ENCODE measurements around the gene GRM7.

The GRM7 gene

DNA sequence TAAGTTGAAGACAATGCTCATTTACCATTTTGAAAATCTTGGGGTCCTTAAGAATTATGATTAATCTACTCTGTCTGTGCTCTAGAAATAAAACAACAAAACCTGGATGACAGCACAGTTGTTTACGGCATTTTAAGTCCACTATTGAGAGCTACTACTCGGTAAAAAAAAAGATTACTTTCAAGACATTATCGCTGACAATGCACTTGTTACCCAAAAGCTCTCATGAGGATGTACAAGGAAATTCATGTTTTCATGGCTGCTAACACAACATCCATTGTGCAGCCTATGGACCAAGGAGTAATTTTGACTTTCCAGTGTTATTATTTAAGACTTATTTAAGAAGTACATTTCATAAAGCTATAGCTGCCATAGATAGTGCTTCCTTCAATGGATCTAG is 221.3 kb downstream of the GRM7 start:
- TF ChIP-seq, protein P1, sequence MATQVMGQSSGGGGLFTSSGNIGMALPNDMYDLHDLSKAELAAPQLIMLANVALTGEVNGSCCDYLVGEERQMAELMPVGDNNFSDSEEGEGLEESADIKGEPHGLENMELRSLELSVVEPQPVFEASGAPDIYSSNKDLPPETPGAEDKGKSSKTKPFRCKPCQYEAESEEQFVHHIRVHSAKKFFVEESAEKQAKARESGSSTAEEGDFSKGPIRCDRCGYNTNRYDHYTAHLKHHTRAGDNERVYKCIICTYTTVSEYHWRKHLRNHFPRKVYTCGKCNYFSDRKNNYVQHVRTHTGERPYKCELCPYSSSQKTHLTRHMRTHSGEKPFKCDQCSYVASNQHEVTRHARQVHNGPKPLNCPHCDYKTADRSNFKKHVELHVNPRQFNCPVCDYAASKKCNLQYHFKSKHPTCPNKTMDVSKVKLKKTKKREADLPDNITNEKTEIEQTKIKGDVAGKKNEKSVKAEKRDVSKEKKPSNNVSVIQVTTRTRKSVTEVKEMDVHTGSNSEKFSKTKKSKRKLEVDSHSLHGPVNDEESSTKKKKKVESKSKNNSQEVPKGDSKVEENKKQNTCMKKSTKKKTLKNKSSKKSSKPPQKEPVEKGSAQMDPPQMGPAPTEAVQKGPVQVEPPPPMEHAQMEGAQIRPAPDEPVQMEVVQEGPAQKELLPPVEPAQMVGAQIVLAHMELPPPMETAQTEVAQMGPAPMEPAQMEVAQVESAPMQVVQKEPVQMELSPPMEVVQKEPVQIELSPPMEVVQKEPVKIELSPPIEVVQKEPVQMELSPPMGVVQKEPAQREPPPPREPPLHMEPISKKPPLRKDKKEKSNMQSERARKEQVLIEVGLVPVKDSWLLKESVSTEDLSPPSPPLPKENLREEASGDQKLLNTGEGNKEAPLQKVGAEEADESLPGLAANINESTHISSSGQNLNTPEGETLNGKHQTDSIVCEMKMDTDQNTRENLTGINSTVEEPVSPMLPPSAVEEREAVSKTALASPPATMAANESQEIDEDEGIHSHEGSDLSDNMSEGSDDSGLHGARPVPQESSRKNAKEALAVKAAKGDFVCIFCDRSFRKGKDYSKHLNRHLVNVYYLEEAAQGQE (IDR thresholded peaks at IDR 0.05; ENCODE audit: insufficient read depth in 1 of 2, low read depth in 2 of 2, low read length in 2 of 2) = no peak
- TF ChIP-seq FOXP2 (optimal IDR thresholded peaks at IDR 0.05; ENCODE audit: borderline replicate concordance, extremely low read depth, extremely low read length, insufficient read depth) = no peak
- TF ChIP-seq POLR2AphosphoS5 (IDR thresholded peaks at IDR 0.05; ENCODE audit: low read depth, low read length) = no peak
- no peak for TF ChIP-seq SIN3A (IDR thresholded peaks at IDR 0.05; ENCODE audit: borderline replicate concordance, insufficient read depth, low read length)
- TF ChIP-seq TAF1 (IDR thresholded peaks at IDR 0.05; ENCODE audit: borderline replicate concordance, insufficient read depth, low read length) = no peak

DNA sequence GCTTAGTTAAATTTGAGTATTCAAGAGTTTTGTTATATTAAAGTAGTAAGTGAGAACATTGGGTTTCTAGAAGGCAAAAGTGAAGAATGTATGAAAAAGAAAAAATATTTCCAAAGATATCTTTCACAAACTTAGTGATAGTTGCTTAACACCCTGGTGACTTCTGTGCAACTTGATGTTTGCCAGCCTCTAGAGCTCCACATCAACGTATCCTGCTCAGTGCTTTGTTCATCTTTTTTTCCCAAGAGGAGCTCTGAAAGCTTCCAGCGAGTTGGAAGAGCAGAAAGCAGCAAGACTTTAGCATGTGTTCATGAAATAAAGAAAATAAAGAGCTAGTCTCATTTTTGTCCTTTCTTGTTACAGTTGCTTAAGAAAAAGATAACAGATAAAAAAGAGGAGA is 225.5 kb downstream of the GRM7 start:
- TF ChIP-seq, protein P1 (IDR thresholded peaks at IDR 0.05; ENCODE audit: insufficient read depth in 1 of 2, low read depth in 2 of 2, low read length in 2 of 2) = no peak
- TF ChIP-seq SIN3A (IDR thresholded peaks at IDR 0.05; ENCODE audit: borderline replicate concordance, insufficient read depth, low read length) = no peak
- TF ChIP-seq POLR2AphosphoS5 (IDR thresholded peaks at IDR 0.05; ENCODE audit: low read depth, low read length) = no peak
- no peak for TF ChIP-seq TAF1 (IDR thresholded peaks at IDR 0.05; ENCODE audit: borderline replicate concordance, insufficient read depth, low read length)
- no peak for TF ChIP-seq FOXP2 (optimal IDR thresholded peaks at IDR 0.05; ENCODE audit: borderline replicate concordance, extremely low read depth, extremely low read length, insufficient read depth)

DNA sequence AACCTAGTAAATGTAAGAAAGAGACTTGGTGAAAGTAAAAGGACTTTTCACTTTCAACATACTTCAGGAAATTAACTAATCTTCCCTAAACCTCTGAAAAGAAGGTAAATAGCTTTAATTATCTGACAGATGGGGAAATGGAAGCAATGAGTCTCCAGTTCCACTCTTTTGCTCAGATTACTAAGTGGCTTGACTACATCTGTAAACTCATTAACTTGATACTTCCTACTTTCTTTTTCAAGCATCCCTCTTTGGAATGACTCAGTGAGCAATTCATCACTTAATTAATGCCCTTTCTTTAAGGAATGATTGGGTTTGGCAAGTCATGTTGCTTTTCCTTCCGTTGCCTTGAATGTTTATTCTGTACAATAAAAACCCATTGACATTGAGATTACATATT is 234.2 kb downstream of the GRM7 start:
- TF ChIP-seq POLR2AphosphoS5 (IDR thresholded peaks at IDR 0.05; ENCODE audit: low read depth, low read length) = no peak
- TF ChIP-seq FOXP2 (optimal IDR thresholded peaks at IDR 0.05; ENCODE audit: borderline replicate concordance, extremely low read depth, extremely low read length, insufficient read depth) = no peak
- TF ChIP-seq, protein P1 (IDR thresholded peaks at IDR 0.05; ENCODE audit: insufficient read depth in 1 of 2, low read depth in 2 of 2, low read length in 2 of 2) = no peak
- no peak for TF ChIP-seq TAF1 (IDR thresholded peaks at IDR 0.05; ENCODE audit: borderline replicate concordance, insufficient read depth, low read length)
- no peak for TF ChIP-seq SIN3A (IDR thresholded peaks at IDR 0.05; ENCODE audit: borderline replicate concordance, insufficient read depth, low read length)

DNA sequence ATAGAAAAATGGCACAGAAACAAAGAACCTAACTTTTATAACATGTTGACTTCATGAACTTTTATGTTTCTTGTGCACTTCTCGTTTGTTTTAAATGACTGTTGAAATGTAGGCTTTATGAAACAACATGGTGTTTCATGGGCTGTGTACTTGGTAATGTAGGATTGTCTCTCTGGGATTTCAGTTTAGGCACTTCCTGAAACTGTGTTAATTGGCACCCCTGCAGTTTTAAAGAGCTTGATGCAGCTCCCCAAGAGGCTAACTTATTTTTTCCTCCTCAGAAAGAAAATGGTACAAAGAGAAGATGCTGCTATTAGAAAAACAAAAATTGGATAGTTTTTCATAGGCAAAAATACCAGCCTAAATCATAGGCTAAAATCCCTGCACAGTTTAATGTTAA is 239.2 kb downstream of the GRM7 start:
- TF ChIP-seq, protein P1 (IDR thresholded peaks at IDR 0.05; ENCODE audit: insufficient read depth in 1 of 2, low read depth in 2 of 2, low read length in 2 of 2) = no peak
- TF ChIP-seq POLR2AphosphoS5 (IDR thresholded peaks at IDR 0.05; ENCODE audit: low read depth, low read length) (no peak), SIN3A (IDR thresholded peaks at IDR 0.05; ENCODE audit: borderline replicate concordance, insufficient read depth, low read length) (no peak), TAF1 (IDR thresholded peaks at IDR 0.05; ENCODE audit: borderline replicate concordance, insufficient read depth, low read length) (no peak), FOXP2 (optimal IDR thresholded peaks at IDR 0.05; ENCODE audit: borderline replicate concordance, extremely low read depth, extremely low read length, insufficient read depth) (no peak)

DNA sequence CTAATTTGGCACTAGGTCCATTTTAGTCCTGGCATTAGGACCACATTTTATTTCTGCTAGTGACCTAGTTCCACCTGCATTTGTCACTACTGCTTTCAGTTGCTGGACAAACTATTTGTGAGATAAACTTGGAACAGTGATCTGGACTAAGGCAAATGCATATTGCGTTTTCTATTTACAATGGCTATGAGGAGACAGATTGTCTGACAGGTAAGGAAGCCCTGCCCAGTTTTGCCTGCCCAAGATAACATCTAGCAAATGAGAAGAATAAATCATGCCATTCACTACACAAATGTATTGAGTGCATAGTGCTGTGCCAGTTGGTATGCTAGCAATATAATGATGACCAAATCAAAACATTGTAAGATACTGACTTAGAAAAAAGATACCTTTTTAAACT is 245.7 kb downstream of the GRM7 start:
- TF ChIP-seq SIN3A (IDR thresholded peaks at IDR 0.05; ENCODE audit: borderline replicate concordance, insufficient read depth, low read length) (no peak), TAF1 (IDR thresholded peaks at IDR 0.05; ENCODE audit: borderline replicate concordance, insufficient read depth, low read length) (no peak), POLR2AphosphoS5 (IDR thresholded peaks at IDR 0.05; ENCODE audit: low read depth, low read length) (no peak), FOXP2 (optimal IDR thresholded peaks at IDR 0.05; ENCODE audit: borderline replicate concordance, extremely low read depth, extremely low read length, insufficient read depth) (no peak)
- TF ChIP-seq, protein P1 (IDR thresholded peaks at IDR 0.05; ENCODE audit: insufficient read depth in 1 of 2, low read depth in 2 of 2, low read length in 2 of 2) = no peak

All from PFSK-1 (cell line).